T-helper 1 cell treated with Interleukin-12 subunit alpha and Interleukin-12 subunit beta and Interleukin-4 antibody, amounts not matched to agents 30 ng/mL and 1 ng/mL, for 36 hours (primary cell): ENCODE results near the gene SLC2A10. TPM values are rescaled to one million over a fixed set of nuclear protein-coding genes. Genes with fewer than 3 reads are reported as not detected.

Source experiments
- intact Hi-C: fragments of 100-400 bp; cut with micrococcal nuclease; formaldehyde crosslinking; loops from one replicate; pipeline ENCODE4 v1.15.1; 2024
- total RNA-seq: library from RNA; stranded (reverse); gene quantifications from 2 replicates; pipeline ENCODE4 v1.2.3, GENCODE V29; 2022

The SLC2A10 gene
- total RNA-seq, 1 donor from 2014 or later: not detected

- intact Hi-C loops: no loop called here
These were observed 52.1 kb downstream of the SLC2A10 start for GRCh38 chr20:46761566-46761965.

GRCh38 chr20:46764068-46764467 is 54.6 kb downstream of the SLC2A10 start:
- intact Hi-C loops: no loop called here

GRCh38 chr20:46765506-46766120 is 56.2 kb downstream of the SLC2A10 start:
- intact Hi-C loops: loop anchor here (2.0 kb wide), 1 partner anchor 247 kb away; no protein-coding TSS in a partner anchor

- intact Hi-C loops: loop anchor here (1.0 to 2.0 kb wide), 2 partner anchors 246 to 383 kb away; no protein-coding TSS in a partner anchor
These were observed 57.8 kb downstream of the SLC2A10 start for GRCh38 chr20:46767127-46767761.

- intact Hi-C loops: no loop called here
These were observed 61.1 kb downstream of the SLC2A10 start for GRCh38 chr20:46770330-46771194.

GRCh38 chr20:46771195-46771588 is 61.7 kb downstream of the SLC2A10 start:
- intact Hi-C loops: no loop called here

- intact Hi-C loops: no loop called here
These were observed 63.5 kb downstream of the SLC2A10 start for GRCh38 chr20:46772901-46773300.

GRCh38 chr20:46773680-46774079 is 64.2 kb downstream of the SLC2A10 start:
- intact Hi-C loops: no loop called here

GRCh38 chr20:46774236-46774635 is 64.8 kb downstream of the SLC2A10 start:
- intact Hi-C loops: no loop called here

- intact Hi-C loops: no loop called here
These were observed 65.6 kb downstream of the SLC2A10 start for GRCh38 chr20:46774943-46775560.

- intact Hi-C loops: no loop called here
These were observed 66.4 kb downstream of the SLC2A10 start for GRCh38 chr20:46775806-46776205.

GRCh38 chr20:46777331-46777730 is 67.9 kb downstream of the SLC2A10 start:
- intact Hi-C loops: no loop called here

GRCh38 chr20:46779831-46780230 is 70.4 kb downstream of the SLC2A10 start:
- intact Hi-C loops: no loop called here

- intact Hi-C loops: no loop called here
These were observed 75.1 kb downstream of the SLC2A10 start for GRCh38 chr20:46784436-46785127.

Other genes with a start within 250 kb of the SLC2A10 start
- 1.3 and 1.6 TPM in 2 replicates for gene ZNF334, start 196.1 kb upstream of the SLC2A10 start, total RNA-seq
- gene OCSTAMP, start 159.0 kb upstream of the SLC2A10 start, total RNA-seq: 0.17 TPM in 1 of 2 replicates, not detected in the other
- gene SLC13A3, start 58.2 kb upstream of the SLC2A10 start, total RNA-seq: 0.12 and 0.17 TPM in 2 replicates
- gene TP53RK, start 20.2 kb upstream of the SLC2A10 start, total RNA-seq: 17.3 and 17.8 TPM in 2 replicates
- gene EYA2, start 185.2 kb downstream of the SLC2A10 start, total RNA-seq: not detected in 2 replicates